Transverse colon (tissue), 4 donors: ENCODE results near the gene PLXNA2. TPM values are rescaled to one million over a fixed set of nuclear protein-coding genes. Genes with fewer than 3 reads are reported as not detected.

Experiments used
- DNase-seq: peaks from one replicate; pipeline ENCODE4 v3.0.0-alpha.2; 2019
- H3K27ac ChIP-seq, 4 donors: fragments of 200-600 bp; sonication (generic); 2 replicates each; pipeline ENCODE4 v1.5.1; 2016 to 2018; ENCODE audit warnings: inconsistent platforms in 4 of 4
- H3K27me3 ChIP-seq: fragments of 200-600 bp; sonication (generic); 2 replicates; pipeline ENCODE4 v1.5.1; 2017; ENCODE audit warnings: inconsistent platforms
- H3K36me3 ChIP-seq, 4 donors: fragments of 200-600 bp; sonication (generic); 2 replicates each; pipeline ENCODE4 v1.5.1; 2017 to 2019; ENCODE audit warnings: inconsistent platforms in 4 of 4
- H3K4me1 ChIP-seq, 4 donors: fragments of 200-600 bp; sonication (generic); 2 replicates each; pipeline ENCODE4 v1.5.1; 2017 to 2020; ENCODE audit warnings: inconsistent platforms in 4 of 4
- H3K4me3 ChIP-seq, 4 donors: fragments of 200-600 bp; sonication (generic); 1 replicate in 1 of 4; 2 replicates in 3 of 4; pipeline versions ENCODE4 v1.5.1 to v1.6.1; 2017 to 2019; ENCODE audit warnings: inconsistent platforms in 4 of 4
- H3K9me3 ChIP-seq, 2 donors: fragments of 200-600 bp; sonication (generic); 2 replicates each; pipeline ENCODE4 v1.5.1; 2017 to 2019; ENCODE audit warnings: inconsistent platforms in 2 of 2
- EP300 ChIP-seq: sonication (generic); formaldehyde crosslinking; IDR thresholded peaks from one replicate; pipeline ENCODE4 v1.6.1; 2017; ENCODE audit warnings: antibody characterized with exemption, low read depth
- POLR2A ChIP-seq: fragments of 450-650 bp; IDR thresholded peaks from one replicate; pipeline ENCODE4 v1.6.1; 2016; ENCODE audit warnings: antibody characterized with exemption, mild to moderate bottlenecking, moderate library complexity
- POLR2AphosphoS5 ChIP-seq, 3 donors: sonication (generic); formaldehyde crosslinking; IDR thresholded peaks; one replicate each; pipeline ENCODE4 v1.6.1; 2016; ENCODE audit warnings: antibody characterized with exemption in 3 of 3
- WGBS, 2 donors: methylation state at CpG; one replicate each; pipeline ENCODE4 v1.1.5; 2018; ENCODE audit warnings: low coverage in 1 of 2; 5-methylcytosine and 5-hydroxymethylcytosine counted together
- in situ Hi-C, 4 donors: fragments of 200-750 bp; cut with MboI; loops; one replicate each; pipeline versions ENCODE4 v1.15.0 to v1.15.1; 2017; ENCODE audit warnings: low sequenced_read_pairs in 3 of 4, low pct_ligation_motif_present in 1 of 4, low pct_unique_long_range_greater_than_20kb in 1 of 4
- intact Hi-C: fragments of 100-400 bp; cut with DNase I; formaldehyde crosslinking; loops from one replicate; pipeline ENCODE4 v1.15.1; 2023; ENCODE audit warnings: low total_unique reads
- total RNA-seq, 4 donors: library from RNA; depleted of rRNA; stranded (reverse); fragments of >200 nt; gene quantifications; one replicate each; pipeline ENCODE4 v1.1.0, GENCODE V29; 2016
- TF ChIP-seq, protein P1 (sequence below), 5 experiments: fragments of 200-600 bp in 3 of 5; fragments of 450-650 bp in 2 of 5; sonication (generic) in 3 of 5; IDR thresholded peaks; 1 replicate in 2 of 5; 2 replicates in 3 of 5; pipeline ENCODE4 v1.5.1; 2016 to 2017; ENCODE audit warnings: antibody characterized with exemption in 5 of 5, inconsistent platforms in 3 of 5, mild to moderate bottlenecking in 2 of 5, moderate library complexity in 1 of 5

PLXNA2 gene
- total RNA-seq, 4 donors from 2014 or later: 77.4 to 140 (median 85.5) TPM

DNA sequence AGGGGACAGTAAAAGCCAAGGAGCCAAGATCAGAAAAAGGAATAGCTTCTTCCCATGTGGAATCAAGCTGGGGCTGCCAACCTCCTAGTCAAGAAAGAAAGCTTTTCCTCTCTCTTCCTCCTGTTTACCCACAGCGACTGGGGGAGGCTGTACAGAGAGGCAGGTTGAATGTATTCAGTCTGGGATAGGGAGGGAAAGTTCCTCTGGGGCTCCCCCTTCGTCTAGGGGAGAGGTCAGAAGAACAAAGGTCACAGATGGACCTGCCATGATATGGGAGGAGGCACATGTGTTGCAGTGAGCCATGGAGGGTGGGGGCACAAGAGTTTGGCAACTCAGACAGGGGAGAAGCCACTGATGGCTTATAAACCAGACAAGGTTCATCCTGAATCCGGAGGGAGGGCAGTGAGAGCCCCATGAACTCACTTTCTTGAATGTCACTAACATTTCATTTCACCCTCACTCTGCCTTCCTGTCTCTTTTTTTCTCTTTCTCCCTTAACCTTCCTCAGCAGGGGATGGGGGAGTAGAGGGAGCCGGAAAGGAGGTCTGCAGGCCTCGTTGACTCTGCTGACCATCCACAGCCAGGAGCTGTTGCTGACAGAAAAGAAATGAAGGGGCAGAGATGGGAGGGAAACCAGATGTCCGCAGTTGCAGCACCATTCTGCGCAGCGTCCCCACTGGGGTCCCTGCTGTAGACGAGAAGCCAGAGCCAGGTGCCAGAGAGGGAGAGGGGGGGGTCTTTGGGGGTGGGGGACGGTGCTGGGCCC is 61.1 kb downstream of the PLXNA2 start:
- intact Hi-C loops: no loop called here
- H3K27ac ChIP-seq: peak overlapping the region; percentile 74 to 86 (median 80)

DNA sequence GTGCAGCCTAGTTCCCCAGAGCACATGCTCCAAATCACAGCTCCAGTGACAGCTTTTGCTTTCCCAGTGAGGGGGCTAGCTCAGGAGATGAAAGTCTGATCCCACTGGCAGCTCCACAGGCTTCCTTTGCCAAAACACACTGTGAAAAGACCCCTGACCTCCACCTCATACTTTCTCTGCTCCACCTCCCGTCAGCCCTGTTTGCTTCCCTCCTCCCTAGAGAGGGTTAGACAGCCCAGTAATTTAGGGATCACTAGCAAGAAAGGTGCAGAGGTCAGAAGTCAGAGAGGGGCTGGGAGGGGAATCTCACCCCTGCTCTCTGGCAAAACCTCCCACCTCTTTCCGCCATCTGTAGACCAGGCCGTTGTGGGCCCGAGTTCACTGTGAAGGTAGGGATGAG is 62.8 kb downstream of the PLXNA2 start:
- no peak overlapping the region for H3K4me3 ChIP-seq
- peak overlapping the region; percentile 73 to 80 (median 76) for H3K27ac ChIP-seq
- TF ChIP-seq, protein P1, sequence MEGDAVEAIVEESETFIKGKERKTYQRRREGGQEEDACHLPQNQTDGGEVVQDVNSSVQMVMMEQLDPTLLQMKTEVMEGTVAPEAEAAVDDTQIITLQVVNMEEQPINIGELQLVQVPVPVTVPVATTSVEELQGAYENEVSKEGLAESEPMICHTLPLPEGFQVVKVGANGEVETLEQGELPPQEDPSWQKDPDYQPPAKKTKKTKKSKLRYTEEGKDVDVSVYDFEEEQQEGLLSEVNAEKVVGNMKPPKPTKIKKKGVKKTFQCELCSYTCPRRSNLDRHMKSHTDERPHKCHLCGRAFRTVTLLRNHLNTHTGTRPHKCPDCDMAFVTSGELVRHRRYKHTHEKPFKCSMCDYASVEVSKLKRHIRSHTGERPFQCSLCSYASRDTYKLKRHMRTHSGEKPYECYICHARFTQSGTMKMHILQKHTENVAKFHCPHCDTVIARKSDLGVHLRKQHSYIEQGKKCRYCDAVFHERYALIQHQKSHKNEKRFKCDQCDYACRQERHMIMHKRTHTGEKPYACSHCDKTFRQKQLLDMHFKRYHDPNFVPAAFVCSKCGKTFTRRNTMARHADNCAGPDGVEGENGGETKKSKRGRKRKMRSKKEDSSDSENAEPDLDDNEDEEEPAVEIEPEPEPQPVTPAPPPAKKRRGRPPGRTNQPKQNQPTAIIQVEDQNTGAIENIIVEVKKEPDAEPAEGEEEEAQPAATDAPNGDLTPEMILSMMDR (IDR thresholded peaks at IDR 0.05): no peak
- TF ChIP-seq POLR2AphosphoS5 (IDR thresholded peaks at IDR 0.05) (no peak), EP300 (no peak), POLR2A (no peak)
- intact Hi-C loops (no loop called here), in situ Hi-C loops (no loop called here)
- no peaks in the 10 kb centered on the region for H3K27me3 ChIP-seq
- peaks cover 50 to 90% (median 76%) of the 10 kb centered on the region in 4 donors for H3K4me1 ChIP-seq
- no peaks in the 10 kb centered on the region for H3K36me3 ChIP-seq
- H3K9me3 ChIP-seq: no peaks in the 10 kb centered on the region
- no peak for DNase-seq
- 64 to 77% methylated on average over 4 of the region's 4 CpGs for WGBS, 2 donors

More for the DNA sequence above, 61.1 kb downstream of the PLXNA2 start:
- no peak overlapping the region for H3K4me3 ChIP-seq
- 67 to 82% methylated on average over 6 to 10 of the region's 10 CpGs for WGBS, 2 donors
- DNase-seq: peak; percentile 65
- H3K4me1 ChIP-seq: peaks cover 43 to 85% (median 62%) of the 10 kb centered on the region in 4 donors
- H3K9me3 ChIP-seq: no peaks in the 10 kb centered on the region
- TF ChIP-seq, protein P1 (IDR thresholded peaks at IDR 0.05): no peak
- TF ChIP-seq EP300 (no peak), POLR2AphosphoS5 (IDR thresholded peaks at IDR 0.05) (peak in 1 of 3 donors; percentile 40), POLR2A (no peak)
- in situ Hi-C loops: no loop called here
- no peaks in the 10 kb centered on the region for H3K27me3 ChIP-seq
- H3K36me3 ChIP-seq: no peaks in the 10 kb centered on the region

DNA sequence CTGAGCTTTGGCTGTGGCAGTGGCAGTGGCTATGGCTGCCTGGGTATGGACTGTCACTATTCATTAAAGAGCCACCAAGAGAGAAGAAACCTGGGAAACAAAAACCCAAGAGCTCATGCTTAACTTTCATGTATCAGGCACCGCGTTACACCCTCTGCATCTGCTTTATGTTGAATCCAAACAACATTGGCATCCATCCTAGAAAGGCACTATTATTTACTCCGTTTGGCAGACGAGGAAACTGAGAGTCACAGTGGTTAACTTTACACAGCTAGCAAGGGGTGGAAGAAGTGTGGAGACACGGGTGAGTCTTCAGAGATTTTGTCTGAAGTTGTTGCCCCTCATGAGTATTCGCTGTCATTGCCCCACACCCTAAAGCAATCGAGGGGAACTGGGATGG is 63.8 kb downstream of the PLXNA2 start:
- Histone ChIP-seq H3K4me3 (no peak overlapping the region), H3K27me3 (no peaks in the 10 kb centered on the region), H3K9me3 (no peaks in the 10 kb centered on the region), H3K27ac (peak overlapping the region; percentile 73 to 80 (median 76)), H3K36me3 (no peaks in the 10 kb centered on the region), H3K4me1 (peaks cover 50 to 83% (median 75%) of the 10 kb centered on the region in 4 donors)
- TF ChIP-seq EP300: no peak
- TF ChIP-seq POLR2AphosphoS5 (IDR thresholded peaks at IDR 0.05): no peak
- TF ChIP-seq, protein P1 (IDR thresholded peaks at IDR 0.05): no peak
- TF ChIP-seq POLR2A: no peak
- intact Hi-C loops (no loop called here), in situ Hi-C loops (no loop called here)
- WGBS, 2 donors: 53 to 55% methylated on average over 5 to 7 of the region's 7 CpGs
- no peak for DNase-seq

DNA sequence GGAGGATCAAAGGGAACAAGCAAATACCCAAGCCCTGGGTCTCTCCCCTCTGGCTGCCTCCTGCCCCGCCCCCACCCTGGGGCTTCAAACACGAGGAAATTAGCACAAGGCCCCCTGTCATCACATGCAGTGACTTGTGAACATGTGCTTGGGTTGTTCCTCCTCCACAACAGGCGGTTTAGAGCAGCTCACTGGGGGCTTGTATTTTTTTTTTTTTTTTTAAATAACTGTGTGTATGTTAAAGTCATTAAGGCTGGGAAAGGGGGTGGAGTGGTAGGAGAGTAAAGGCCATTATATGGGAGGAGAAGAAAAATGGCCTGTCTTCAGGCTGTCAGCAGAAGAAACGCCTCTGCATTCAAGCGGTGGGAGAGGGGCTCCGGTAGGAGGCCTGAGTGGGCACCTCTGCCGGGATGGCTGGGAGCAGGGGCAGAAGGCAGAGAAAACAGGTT is 64.2 kb downstream of the PLXNA2 start:
- H3K9me3 ChIP-seq: no peaks in the 10 kb centered on the region
- peak overlapping the region; percentile 73 to 80 (median 76) for H3K27ac ChIP-seq
- DNase-seq: no peak
- H3K36me3 ChIP-seq: no peaks in the 10 kb centered on the region
- TF ChIP-seq POLR2AphosphoS5 (IDR thresholded peaks at IDR 0.05) (no peak), EP300 (no peak), POLR2A (no peak)
- TF ChIP-seq, protein P1 (IDR thresholded peaks at IDR 0.05): no peak
- in situ Hi-C loops: no loop called here
- H3K4me3 ChIP-seq: no peak overlapping the region
- H3K27me3 ChIP-seq: no peaks in the 10 kb centered on the region
- H3K4me1 ChIP-seq: peaks cover 47 to 79% (median 71%) of the 10 kb centered on the region in 4 donors
- WGBS, 2 donors: 77 to 93% methylated on average over 3 to 7 of the region's 7 CpGs
- intact Hi-C loops: no loop called here
